GM23248 (cell line): ENCODE measurements around the gene ATP5PD.

Experiments used
- EZH2 ChIP-seq: fragments of 200-600 bp; sonication (generic); IDR thresholded peaks from 2 replicates; pipeline ENCODE4 v1.6.1; 2018; ENCODE audit warnings: antibody characterized with exemption, mild to moderate bottlenecking; ENCODE audit not compliant: insufficient read depth, poor library complexity, severe bottlenecking
- EZH2phosphoT487 ChIP-seq: fragments of 200-600 bp; sonication (generic); IDR thresholded peaks from 2 replicates; pipeline ENCODE4 v1.6.1; 2018; ENCODE audit warnings: antibody characterized with exemption, moderate library complexity, mild to moderate bottlenecking, low read depth; ENCODE audit not compliant: insufficient read depth

DNA sequence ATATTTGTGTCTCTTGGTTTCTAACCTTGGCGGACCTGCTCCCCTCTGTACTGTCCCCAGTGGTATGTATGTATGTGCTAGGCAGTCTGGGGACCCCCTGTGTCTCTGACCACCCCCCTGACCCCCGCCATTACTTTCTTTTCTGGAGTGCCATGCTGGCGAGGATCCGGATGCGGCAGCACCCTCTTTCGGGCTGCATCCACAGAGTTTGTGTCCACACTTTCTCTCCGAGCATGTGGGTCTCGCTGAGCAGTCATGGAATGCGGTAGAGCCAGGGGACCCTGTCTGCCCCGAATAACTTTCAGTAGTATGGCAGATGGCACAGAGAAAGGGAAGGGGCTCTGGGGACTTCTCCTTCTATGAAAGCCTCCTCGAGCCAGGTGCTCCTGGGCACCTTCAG lies 17.3 kb upstream of the ATP5PD start:
- no peak for TF ChIP-seq EZH2phosphoT487
- no peak for TF ChIP-seq EZH2
